Testis (tissue), 2 donors: Measurements from ENCODE around the gene HLA-DPA1.

Experiments
- CTCF ChIP-seq, 3 experiments: fragments of 450-650 bp in 2 of 3; fragments of 200-600 bp in 1 of 3; sonication (generic) in 1 of 3; IDR thresholded peaks; one replicate each; pipeline ENCODE4 v1.5.1; 2016 to 2019; ENCODE audit warnings: antibody characterized with exemption in 3 of 3, mild to moderate bottlenecking in 2 of 3, moderate library complexity in 1 of 3
- POLR2A ChIP-seq: fragments of 450-650 bp; IDR thresholded peaks from one replicate; pipeline ENCODE4 v1.6.1; 2017; ENCODE audit warnings: antibody characterized with exemption, mild to moderate bottlenecking, moderate library complexity

- TF ChIP-seq CTCF (IDR thresholded peaks at IDR 0.05) (no peak), POLR2A (no peak)
Measured at GRCh38 chr6:33123181-33123580, 49.7 kb upstream of the HLA-DPA1 start.
